ENCODE measurements around the gene U2AF1L4.

The U2AF1L4 gene

GRCh38 chr19:35745328-35746086 lies at the start of gene U2AF1L4, which contains the start of gene PSENEN:
Gene U2AF1L4, minus strand, starts transcription at chr19:35745418. Its CDS starts 27 bp downstream, at chr19:35745391.
Gene PSENEN, plus strand, starts transcription at chr19:35745651. Its CDS starts 280 bp downstream, at chr19:35745931.
- peak; percentile 99 for DNase-seq

- DNase-seq = no peak
Observed at GRCh38 chr19:35793381-35794165, 48.4 kb upstream of the U2AF1L4 start.

GRCh38 chr19:35792888-35793287 lies 47.7 kb upstream of the U2AF1L4 start:
- no peak for DNase-seq

- no peak for DNase-seq
Observed at GRCh38 chr19:35792312-35792711, 47.1 kb upstream of the U2AF1L4 start.

- DNase-seq = no peak
Observed at GRCh38 chr19:35791814-35792279, 46.6 kb upstream of the U2AF1L4 start.

- no peak for DNase-seq
Observed at GRCh38 chr19:35790981-35791813, 46.0 kb upstream of the U2AF1L4 start.

- DNase-seq = no peak
Observed at GRCh38 chr19:35789978-35790944, 45.0 kb upstream of the U2AF1L4 start.

GRCh38 chr19:35789195-35789977 lies 44.2 kb upstream of the U2AF1L4 start:
- DNase-seq = no peak

- no peak for DNase-seq
Observed at GRCh38 chr19:35788205-35788960, 43.2 kb upstream of the U2AF1L4 start.

GRCh38 chr19:35787227-35787799 lies 42.1 kb upstream of the U2AF1L4 start:
- no peak for DNase-seq

GRCh38 chr19:35786299-35787160 lies 41.3 kb upstream of the U2AF1L4 start:
- no peak for DNase-seq

- no peak for DNase-seq
Observed at GRCh38 chr19:35785339-35785627, 40.1 kb upstream of the U2AF1L4 start.

GRCh38 chr19:35784503-35785338 lies 39.5 kb upstream of the U2AF1L4 start:
- DNase-seq = no peak

GRCh38 chr19:35783469-35784434 lies 38.5 kb upstream of the U2AF1L4 start:
- no peak for DNase-seq

- DNase-seq = no peak
Observed at GRCh38 chr19:35782589-35782988, 37.4 kb upstream of the U2AF1L4 start.

GRCh38 chr19:35781650-35782049 lies 36.4 kb upstream of the U2AF1L4 start:
- no peak for DNase-seq

- no peak for DNase-seq
Observed at GRCh38 chr19:35780717-35781116, 35.5 kb upstream of the U2AF1L4 start.
